Measurements from ENCODE around the gene ZNF217.
"Not testable (repeated sequence)": the region's sequence is repeated elsewhere in the genome, so short reads cannot be mapped to it uniquely, and the experiment has no call there.

Gene ZNF217

GRCh38 chr20:53597030-53597482 lies 3.4 kb upstream of the ZNF217 start:
- peak; percentile 18 for FAIRE-seq

- not testable (repeated sequence) for FAIRE-seq
Measured at GRCh38 chr20:53596189-53597001, 2.8 kb upstream of the ZNF217 start.

- FAIRE-seq: not testable (repeated sequence)
Measured at GRCh38 chr20:53595742-53596141, 2.1 kb upstream of the ZNF217 start.

- FAIRE-seq: no peak
Measured at GRCh38 chr20:53595018-53595378, 1.4 kb upstream of the ZNF217 start.

GRCh38 chr20:53594068-53595017 lies 704 bp upstream of the ZNF217 start:
- FAIRE-seq: no peak

GRCh38 chr20:53592992-53593465 lies 610 bp downstream of the ZNF217 start:
- no peak for FAIRE-seq

GRCh38 chr20:53592454-53592991 lies 1.1 kb downstream of the ZNF217 start:
- FAIRE-seq: not testable (repeated sequence)

- FAIRE-seq: not testable (repeated sequence)
Measured at GRCh38 chr20:53591941-53592441, 1.6 kb downstream of the ZNF217 start.

- FAIRE-seq: not testable (repeated sequence)
Measured at GRCh38 chr20:53591206-53591741, 2.4 kb downstream of the ZNF217 start.

- not testable (repeated sequence) for FAIRE-seq
Measured at GRCh38 chr20:53590608-53591007, 3.0 kb downstream of the ZNF217 start.

GRCh38 chr20:53590122-53590521 lies 3.5 kb downstream of the ZNF217 start:
- FAIRE-seq: not testable (repeated sequence)

GRCh38 chr20:53589321-53590065 lies 4.1 kb downstream of the ZNF217 start:
- FAIRE-seq: not testable (repeated sequence)

- not testable (repeated sequence) for FAIRE-seq
Measured at GRCh38 chr20:53587157-53587703, 6.4 kb downstream of the ZNF217 start.

GRCh38 chr20:53586640-53587039 lies 7.0 kb downstream of the ZNF217 start:
- no peak for FAIRE-seq

- not testable (repeated sequence) for FAIRE-seq
Measured at GRCh38 chr20:53585910-53586309, 7.7 kb downstream of the ZNF217 start.

- not testable (repeated sequence) for FAIRE-seq
Measured at GRCh38 chr20:53585004-53585569, 8.6 kb downstream of the ZNF217 start.

- not testable (repeated sequence) for FAIRE-seq
Measured at GRCh38 chr20:53584550-53584913, 9.1 kb downstream of the ZNF217 start.

GRCh38 chr20:53583660-53584549 lies 9.7 kb downstream of the ZNF217 start:
- FAIRE-seq: peak; percentile 54

GRCh38 chr20:53582574-53583351 lies 10.9 kb downstream of the ZNF217 start:
- no peak for FAIRE-seq
